A673 (cell line): ENCODE measurements around the gene IVNS1ABP.

ENCODE experiments used
- CTCF ChIP-seq: fragments of 300-800, 200-600 bp; sonication (generic); conservative IDR thresholded peaks from 2 replicates; pipeline ENCODE4 v1.5.1; 2017; ENCODE audit warnings: low read depth, mild to moderate bottlenecking, antibody characterized with exemption, low read length, moderate library complexity, mixed read lengths
- EZH2 ChIP-seq: fragments of 200-600 bp; sonication (generic); IDR thresholded peaks from 2 replicates; pipeline ENCODE4 v1.6.1; 2017; ENCODE audit warnings: borderline replicate concordance, low read depth, mild to moderate bottlenecking, mixed read lengths, antibody characterized with exemption, low read length; ENCODE audit not compliant: poor library complexity, severe bottlenecking

GRCh38 chr1:185263292-185263691 is 53.8 kb downstream of the IVNS1ABP start:
- TF ChIP-seq CTCF (no peak), EZH2 (no peak)
